Stimulated activated CD8-positive, alpha-beta memory T cell treated with anti-CD3 and anti-CD28 coated beads, Interleukin-15, amount 100 ng/mL, for 1 hour (primary cell): Measurements from ENCODE around the gene DOCK1.

Experiments used
- DNase-seq: peaks from one replicate; pipeline ENCODE4 v3.0.0-alpha.2; 2020; ENCODE audit warnings: low read depth

Gene DOCK1

DNA sequence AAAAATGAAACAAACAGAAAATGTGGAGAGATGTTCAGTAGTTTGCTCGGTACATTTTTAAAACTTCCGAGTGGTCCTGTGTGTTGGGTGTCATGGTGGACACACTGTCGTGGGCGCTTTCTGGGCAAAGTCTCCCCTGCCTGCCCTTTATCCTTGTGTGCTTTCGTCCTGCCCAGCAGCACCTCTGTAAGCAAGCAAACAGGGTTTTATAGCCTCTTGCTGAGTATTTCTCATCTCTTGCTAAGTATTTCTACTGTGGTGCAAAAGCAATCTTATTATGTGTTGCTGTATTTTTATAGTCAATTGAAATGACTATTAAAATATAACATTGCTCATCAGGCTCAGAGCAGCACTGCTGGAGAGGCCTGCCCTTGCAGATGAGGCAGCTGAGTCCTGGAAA, 48.7 kb downstream of the DOCK1 start:
- DNase-seq = no peak

DNA sequence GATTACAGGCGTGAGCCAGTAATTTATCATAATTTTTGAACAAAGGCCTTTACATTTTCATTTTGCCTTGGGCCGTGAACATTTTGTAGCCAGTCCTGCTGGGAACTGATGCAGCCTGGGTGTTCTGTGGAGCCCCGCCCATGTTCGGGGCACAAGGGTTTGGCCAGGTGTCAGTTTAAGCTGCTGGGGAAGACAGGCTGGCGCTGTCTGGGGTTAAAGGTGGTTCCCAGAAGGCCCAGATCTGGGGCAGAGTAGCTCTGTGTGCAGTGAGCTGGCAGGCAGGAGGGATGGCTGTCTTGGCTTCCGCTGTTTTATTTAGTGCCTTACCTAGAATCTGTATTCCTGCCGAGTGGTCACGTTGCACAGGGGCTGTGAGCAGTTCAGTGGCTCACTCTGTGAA, 50.2 kb downstream of the DOCK1 start:
- no peak for DNase-seq

DNA sequence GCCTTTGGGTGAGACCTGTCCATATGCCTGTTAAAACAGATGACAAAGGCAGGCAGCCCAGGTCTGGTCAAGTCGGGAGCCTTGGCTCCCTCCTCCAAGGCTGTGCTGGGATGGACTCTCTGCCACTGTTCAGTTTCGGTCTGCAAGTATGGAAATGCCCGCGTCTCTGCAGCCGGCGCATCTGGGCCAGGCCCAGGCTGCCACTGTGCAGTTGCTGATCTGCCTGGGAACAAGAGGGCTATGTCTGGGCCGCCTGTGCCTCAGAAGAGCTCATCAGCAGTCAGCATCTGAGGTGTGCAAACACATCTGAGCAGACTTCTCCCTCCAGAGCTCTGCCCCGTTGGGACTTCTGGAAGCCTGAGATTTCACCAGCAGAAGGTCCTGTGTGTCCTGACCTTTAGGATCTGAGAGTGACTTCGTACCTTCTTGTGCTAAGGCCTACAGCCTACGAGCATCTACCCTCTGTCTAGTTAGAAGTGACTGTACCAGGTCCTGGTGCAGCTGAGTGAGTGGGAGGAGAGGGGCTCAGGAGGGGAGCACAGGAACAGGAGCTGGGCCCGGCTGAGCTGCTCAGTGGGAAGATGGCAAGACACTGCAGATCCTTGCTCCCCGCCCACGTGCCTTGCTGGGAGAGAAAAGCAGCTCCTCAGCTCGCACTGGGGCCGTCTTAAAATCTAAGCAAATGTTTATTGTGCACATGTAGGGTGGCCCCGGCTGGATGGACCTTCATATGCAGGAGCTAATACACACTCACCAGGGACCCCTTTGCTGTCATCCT, 50.9 kb downstream of the DOCK1 start:
- DNase-seq = no peak

DNA sequence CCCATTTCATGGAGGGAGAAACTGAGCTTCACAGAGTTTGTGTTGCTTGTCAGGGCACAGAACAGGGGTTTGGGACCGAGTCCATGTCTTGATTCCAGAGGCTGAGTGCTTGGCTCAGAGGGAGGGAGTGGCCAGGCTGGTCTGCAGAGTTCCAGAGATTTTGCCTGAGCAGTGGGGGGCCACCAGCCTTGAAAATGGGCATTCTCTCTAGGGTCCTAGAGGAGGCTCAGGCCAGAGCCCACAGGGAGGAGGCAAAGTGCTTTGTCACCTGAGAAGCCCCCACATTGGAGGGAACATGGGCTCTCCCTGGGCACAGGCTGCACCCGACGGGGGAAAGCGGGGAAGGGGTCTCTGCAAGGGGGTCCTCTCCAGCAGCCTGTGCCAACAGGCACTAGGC, 51.5 kb downstream of the DOCK1 start:
- DNase-seq = no peak

DNA sequence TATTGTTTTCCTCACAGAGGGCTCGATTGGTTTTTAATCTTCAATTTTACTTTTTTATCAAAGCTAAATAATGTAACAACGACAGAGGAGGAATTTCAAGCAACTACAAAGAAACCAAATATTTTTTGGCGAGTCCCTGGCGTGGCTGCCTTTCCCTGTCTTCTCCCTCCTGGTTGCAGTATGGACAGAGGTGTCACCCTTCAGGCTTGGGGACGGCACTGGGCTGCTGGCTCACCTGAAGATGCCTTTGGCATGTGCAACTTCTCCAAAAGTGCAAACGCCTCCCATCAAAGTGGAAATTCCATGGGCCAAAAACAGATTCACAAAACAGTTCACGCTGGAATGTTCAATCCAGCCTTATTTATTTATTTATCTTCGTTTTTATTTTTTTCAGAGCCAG, 51.9 kb downstream of the DOCK1 start:
- DNase-seq = no peak

DNA sequence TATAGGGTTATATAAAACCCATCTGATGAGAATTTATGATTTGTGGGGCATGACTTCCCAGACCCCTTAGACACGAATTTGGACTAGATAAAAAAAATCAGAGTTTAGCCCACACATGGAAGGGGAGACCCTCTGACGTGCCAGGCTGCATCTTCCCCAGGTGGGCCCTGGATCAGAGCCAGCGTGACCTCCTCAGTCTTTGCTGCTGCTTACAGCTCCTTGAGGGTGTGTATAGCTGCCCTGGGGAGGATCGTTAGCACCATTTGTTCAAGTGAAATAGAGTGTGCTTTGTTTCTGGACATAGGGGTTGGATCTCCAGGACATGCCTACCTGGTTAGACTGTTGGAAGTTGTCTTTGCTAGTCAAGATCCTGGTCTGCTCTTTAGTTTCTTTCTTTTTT, 54.2 kb downstream of the DOCK1 start:
- DNase-seq = no peak

DNA sequence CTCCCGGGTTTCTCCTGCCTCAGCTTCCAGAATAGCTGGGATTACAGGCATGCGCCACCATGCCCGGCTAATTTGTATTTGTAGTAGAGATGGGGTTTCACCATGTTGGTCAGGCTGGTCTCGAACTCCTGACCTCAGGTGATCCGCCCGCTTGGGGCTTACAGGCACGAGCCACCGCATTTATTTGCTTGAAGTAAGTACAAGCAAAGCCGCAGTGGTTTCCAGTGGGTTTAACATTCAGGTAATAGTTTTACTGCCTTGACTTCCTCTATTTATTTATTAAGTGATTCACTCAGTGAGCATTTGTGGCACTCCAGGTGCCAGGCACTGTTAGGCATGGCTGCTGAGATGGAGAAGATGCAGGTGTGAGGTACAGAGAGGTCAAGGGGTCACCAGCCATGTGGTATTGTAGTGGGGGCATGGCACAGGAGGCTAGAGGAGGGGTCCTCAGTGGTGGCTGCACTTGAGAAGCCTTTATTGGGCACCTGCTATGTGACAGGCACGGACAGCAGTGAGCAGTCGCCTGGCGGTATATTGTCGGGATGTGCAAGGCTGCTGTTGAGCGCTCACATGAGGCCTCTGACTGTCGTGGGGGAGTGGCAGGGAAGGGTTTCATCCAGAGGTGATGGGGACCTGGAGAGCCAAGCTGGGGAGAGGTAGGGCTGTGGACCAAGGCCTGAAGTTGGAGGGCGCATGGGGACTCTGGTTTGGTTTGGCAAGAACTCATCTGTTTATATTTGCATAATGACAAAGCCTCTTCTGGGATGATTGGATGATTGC, 54.9 kb downstream of the DOCK1 start:
- no peak for DNase-seq

DNA sequence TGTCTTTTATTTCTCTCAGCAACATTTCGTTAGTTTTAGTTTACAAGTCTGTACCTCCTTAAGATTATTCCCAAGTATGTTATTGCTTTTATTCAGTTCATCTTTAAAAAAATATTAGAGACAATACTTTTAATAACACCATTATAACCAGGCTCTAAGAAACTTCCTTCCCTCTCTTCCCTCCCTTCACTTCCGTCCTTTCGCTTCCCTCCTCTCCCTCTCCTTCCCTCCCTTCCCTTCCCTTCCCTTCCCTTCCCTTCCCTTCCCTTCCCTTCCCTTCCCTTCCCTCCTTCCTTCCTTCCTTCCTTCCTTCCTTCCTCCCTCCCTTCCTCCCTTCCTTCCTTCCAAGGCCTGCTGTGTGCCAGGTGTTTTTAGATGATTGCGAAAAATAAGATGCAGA, 58.1 kb downstream of the DOCK1 start:
- DNase-seq = no peak

DNA sequence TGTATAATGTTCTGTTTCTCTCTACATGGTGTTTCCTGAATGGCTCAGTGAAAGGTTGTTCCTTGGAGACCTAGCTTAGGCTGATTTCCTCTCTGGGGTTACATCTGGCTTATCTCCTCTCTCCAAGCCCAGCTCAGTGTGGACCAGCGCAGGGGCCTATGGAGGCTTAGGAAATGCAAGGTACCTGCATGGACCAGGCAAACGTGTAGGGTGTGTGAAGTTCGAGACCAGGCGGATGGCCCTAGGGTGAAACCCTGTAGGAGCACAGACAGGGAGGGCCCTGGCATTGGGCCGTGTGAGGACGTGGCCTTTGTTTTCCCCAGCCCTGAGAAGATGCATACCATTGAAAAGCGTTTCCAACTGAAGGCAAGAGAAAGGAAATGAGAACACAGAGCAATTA, 59.0 kb downstream of the DOCK1 start:
- no peak for DNase-seq

DNA sequence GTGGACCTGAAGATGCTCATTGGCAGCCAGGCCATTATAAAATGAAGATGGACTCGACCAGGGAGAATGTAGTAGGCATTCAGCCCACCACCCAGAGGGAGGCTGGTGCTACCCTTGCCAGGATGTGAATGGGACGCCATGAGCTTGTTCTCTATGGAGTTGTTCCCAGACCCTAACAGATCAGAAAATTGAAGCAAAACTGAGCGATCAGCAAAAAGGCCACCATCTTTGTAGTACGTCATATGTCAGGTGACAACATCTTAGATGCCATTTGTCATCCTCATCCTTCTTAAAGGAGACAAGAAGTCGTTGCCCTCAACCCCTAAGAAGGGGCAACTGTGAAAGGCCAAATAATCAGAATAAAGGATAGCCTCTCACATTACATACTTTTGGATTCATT, 61.7 kb downstream of the DOCK1 start:
- DNase-seq = no peak

DNA sequence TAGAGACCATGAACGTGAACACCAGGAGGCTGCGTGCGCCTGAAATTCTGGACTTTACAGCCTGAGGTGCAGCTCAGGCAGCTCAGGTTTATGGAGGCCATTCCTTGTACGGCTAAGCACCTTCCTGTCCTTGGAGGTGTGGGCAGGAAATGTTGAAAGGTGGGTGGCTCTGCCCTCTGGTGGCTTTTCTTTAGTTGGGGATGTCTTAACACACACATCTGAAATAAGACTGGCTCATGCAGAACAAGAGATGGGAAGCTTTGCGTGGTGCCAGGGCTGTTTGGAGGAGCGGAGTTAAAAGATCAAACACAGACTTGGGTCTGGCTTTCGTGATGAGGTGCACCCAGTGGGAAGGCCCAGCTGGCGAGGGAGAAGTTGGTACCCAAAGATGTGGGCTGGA, 64.1 kb downstream of the DOCK1 start:
- no peak for DNase-seq

DNA sequence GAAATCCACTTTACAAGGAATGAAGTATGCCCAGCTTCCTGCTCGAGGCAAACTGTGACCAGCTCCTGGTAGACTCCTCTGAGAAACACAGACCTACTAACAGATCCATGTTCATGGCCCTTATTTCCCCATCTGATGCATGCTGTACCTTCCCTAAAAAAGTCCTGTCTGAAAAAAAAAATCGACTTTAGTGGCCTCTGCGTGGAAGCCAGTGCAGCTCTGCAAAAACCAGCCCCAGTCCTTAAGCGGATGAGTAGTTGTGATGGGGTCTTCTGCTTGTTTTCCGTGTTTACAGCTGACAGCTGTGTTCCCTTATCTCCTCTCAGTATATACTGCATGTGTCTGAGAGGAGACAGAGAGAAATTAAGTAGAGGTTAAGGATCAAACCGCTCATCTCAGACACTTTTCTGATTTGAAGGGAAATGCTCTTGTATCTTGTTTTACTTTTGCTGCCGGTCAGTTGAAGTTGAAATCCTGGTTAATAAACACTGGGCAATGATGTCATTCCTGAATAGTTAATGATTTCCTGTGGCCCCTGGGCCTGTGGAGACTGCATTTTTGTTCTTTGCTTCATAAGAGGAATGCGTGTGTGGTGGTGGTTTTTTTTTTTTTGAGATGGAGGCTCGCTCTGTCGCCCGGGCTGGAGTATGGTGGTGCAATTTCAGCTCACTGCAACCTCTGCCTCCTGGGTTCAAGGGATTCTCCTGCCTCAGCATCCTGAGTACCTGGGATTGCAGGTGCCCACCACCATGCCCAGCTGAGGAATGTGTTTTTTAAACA, 67.6 kb downstream of the DOCK1 start:
- DNase-seq = no peak

DNA sequence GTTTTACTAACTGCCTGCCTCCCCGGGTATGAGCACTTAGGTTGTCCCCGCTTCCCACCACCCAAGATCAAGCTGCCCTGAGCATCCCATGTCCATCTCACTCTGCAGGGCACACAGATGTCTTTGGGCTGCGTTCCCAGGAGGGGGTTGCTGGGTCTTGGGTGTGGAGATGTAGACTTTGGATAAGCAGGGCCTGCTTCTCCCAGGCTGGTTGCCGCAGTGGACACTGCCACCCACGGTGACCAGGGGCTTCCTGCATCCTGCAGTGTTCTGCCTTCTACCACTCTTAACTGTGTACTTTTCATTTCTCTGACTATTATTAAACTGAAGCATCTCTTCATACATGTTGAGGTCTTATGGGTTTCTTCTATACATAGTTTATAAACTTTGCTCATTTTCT, 70.0 kb downstream of the DOCK1 start:
- no peak for DNase-seq

DNA sequence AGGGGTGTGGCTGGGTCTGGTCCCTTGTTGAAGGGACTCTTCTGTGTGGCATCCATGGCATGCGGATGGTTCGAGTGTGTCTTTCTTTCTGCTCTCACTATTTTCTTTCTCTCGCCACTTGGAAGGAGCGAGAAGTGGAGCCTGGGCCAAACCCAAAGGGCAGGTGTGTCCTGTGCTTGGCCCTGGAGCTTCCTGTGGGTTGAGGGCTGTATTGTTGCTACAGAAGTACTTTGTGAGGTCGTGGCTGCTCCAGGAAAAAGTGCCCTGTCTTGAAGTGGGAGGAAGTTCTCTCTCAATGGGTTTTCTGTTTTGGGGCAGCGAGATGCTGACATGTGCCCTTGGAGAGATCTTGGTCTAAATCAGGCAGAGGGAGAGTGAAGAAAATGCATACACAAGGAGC, 72.0 kb downstream of the DOCK1 start:
- no peak for DNase-seq

DNA sequence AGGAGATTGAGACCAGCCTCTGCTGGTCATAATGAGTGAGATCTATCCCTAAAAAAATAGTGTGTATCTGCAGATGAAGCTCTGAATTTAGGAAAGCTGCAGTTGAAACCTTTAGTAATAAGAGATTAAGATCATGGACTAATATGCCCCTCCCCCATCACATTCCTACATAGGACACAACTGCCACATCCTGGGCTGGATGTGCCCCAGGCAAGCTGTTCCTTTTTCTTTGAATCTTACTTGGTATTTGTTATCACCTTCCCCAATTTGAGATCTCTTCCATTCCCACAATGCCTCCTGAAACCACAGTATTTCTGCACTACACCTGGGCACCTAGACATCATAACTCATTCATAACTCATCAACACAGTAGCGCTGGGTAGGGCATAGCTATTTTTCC, 74.1 kb downstream of the DOCK1 start:
- no peak for DNase-seq

DNA sequence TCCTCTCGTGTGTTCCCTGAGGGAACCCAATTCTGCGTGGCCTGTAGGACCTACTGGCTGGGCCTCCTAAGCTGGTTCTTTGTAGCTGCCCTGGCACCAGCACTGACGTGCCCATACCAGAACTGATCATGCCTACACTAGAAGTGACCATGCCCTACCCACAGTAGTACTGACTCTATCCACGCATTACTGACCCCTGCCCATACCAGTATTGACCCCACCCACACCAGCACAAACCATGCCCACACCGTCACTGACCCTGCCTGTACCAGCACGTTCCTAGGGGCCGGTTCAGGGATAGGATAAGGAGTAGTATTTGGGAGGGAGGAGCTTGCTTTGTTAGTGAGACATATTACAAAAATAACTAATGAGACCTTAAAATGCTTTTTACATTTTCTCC, 88.0 kb downstream of the DOCK1 start:
- no peak for DNase-seq

DNA sequence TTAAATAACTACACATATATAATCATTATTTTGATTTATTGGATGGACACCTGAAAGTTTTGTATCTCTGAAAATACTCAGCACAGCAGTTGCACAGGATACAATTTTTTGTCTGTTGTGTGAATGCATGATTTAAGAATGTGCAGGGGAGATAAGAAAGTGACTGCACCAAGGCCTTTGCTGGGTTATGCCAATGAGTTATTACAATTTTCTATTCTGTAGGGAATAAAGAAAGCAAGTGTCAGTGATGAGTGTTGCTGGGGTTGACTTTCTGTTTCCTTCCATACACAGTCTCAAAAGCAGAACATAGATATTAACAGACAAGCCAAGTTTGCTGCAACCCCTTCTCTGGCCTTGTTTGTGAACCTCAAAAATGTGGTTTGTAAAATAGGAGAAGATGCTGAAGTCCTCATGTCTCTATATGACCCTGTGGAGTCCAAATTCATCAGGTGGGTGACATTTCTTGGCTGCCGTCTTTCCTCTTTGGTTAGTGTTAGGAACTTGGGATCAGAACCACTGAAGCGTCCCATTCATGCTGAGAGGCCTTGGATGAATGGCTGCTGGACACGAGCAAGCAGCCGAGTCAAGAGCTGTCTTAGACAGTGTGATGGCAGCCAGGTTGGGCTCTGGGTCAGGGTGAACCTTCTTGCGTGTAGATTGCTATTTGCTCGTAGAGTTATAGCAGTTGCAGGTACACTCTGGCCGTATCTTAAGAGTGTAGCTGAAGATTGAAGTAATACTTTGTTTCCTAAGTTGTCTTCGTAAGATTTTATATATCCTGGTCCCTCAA, 92.8 kb downstream of the DOCK1 start:
- no peak for DNase-seq

DNA sequence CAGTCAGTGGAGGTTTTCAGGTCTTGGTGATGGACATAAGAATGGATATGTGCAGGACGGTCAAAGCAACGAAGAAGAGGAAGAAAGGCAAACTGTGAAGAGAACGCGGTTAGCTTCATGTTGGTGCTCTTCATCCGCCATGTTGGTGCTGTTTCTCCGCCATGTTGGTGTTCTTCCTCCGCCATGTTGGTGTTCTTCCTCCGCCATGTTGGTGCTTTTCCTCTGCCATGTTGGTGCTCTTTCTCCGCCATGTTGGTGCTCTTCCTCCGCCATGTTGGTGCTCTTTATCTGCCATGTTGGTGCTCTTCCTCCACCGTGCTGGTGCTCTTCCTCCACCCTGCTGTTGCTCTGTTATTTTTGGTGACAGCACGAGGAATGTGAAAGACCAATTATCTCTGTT, 95.4 kb downstream of the DOCK1 start:
- DNase-seq = no peak

DNA sequence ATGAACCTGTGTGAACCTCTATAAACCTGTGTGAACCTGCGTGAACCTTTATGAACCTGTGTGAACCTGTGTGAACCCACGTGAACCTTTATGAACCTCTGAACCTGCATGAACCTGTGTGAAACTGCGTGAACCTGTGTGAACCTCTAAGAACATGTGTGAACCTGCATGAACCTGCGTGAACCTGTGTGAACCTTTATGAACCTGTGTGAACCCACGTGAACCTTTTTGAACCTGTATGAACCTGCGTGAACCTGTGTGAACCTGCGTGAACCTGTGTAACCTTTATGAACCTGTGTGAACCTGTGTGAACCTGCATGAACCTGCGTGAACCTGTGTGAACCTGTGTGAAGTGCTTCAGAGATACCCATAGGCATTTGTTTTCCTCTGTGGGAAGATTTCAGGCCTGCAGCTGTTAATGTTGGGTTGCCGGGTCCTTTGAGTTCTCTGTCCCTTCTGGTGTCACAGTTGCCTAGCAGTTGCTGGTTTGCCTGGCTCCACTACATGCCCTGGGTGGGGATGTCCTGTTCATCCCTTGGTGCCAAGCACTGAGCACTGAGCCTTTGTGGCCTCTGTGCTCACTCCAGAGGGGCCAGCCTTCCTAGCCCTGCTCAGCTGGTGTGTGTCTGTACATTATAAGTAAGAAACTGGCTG, 97.9 kb downstream of the DOCK1 start:
- no peak for DNase-seq

DNA sequence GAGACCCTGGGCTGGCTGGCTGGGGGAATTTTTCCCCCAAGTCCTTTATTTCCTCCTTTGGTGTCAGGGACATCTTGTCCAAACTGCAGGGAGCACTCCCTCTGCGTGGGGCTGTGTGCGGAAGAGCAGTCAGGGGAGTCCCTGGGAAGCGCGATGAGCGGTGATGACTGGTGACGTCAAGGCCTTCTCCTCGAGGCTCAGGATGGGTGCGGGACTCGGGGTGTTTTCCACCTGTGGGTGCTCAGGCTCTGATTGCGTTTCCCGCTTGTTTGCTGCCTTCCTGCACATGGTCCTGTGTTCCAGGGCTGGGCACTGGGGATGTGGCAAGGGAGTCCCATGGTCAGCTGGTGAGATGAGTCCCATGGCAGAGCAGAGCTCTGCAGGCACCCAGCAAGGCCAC, 101.2 kb downstream of the DOCK1 start:
- no peak for DNase-seq

DNA sequence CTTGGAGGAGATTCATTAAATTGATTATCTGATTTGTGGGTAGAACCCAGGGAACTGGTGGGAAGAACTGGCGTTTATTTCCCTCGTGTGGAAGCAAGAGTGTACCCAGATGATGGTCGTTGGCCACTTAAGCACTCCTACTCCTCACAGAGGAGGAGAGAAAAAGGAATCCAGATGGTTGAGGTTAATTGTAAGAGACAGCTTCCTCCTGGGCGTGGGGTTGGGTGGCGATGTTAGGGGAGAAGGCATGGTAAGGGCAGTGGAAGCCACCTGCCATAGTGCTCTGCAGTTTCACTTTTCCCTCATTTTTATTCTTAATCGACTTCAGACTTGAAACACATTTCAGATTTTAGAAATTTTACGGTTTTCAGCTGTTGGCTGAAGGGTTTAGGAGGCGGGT, 104.1 kb downstream of the DOCK1 start:
- no peak for DNase-seq

DNA sequence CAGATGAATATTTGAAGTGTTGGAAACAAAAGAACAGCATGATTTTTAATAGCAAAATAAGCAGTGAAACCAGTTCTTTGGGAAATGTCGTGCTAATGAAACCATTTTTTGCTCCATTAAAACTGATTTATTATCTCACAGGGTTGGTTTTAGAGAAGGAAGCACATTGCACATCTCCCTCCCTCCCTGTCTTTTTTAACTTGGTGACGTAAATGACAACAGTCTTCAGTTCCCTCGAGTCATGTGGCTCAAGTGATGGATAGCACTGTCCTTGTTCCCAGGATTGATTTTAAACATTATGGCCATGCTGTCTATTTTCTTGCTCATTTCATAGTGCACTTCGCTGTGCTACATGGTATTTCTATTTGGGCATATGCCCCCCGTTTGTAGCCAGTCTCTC, 105.9 kb downstream of the DOCK1 start:
- no peak for DNase-seq
